WTC11 (cell line): ENCODE measurements around the gene CRTAP.

Source experiments
- FOXK1 ChIP-seq: sonication (generic); formaldehyde crosslinking; IDR thresholded peaks from 2 replicates; pipeline ENCODE4 v1.8.0; 2022; ENCODE audit warnings: mild to moderate bottlenecking, moderate library complexity, missing genetic modification reagents
- MYBL2 ChIP-seq: sonication (generic); formaldehyde crosslinking; IDR thresholded peaks from 2 replicates; pipeline ENCODE4 v1.8.1; 2023; ENCODE audit warnings: mild to moderate bottlenecking, moderate library complexity, missing genetic modification reagents
- RELA ChIP-seq: sonication (generic); formaldehyde crosslinking; IDR thresholded peaks from 2 replicates; pipeline ENCODE4 v1.8.1; 2022; ENCODE audit warnings: missing genetic modification reagents, mild to moderate bottlenecking, borderline replicate concordance
- TF ChIP-seq, protein P1 (sequence below): fragments of 200-600 bp; IDR thresholded peaks from 2 replicates; pipeline ENCODE4 v1.8.0; 2022; ENCODE audit warnings: antibody characterized with exemption
- TF ChIP-seq, protein P2 (sequence below): sonication (generic); formaldehyde crosslinking; IDR thresholded peaks from 2 replicates; pipeline ENCODE4 v1.8.0; 2023; ENCODE audit warnings: missing genetic modification reagents, mild to moderate bottlenecking, borderline replicate concordance

DNA sequence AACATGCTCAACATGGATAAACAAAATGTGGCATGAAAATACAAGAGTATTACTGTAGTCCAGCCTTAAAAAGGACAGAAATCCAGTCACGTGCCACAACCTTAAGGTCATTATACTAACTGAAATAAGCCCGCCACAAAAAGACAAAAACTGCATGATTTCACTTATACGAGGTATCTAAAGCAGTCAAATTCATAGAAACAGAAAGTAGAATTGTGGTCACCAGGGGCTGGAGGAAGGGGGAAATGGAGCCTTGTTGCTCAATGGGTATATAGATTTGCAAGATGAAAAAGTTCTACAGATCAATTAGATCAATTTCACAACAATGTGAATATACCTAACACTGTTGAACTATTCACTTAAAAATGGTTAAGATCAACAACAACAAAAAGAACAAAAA lies 24.3 kb upstream of the CRTAP start:
- TF ChIP-seq MYBL2 (CRISPR knock-in tag) (no peak), FOXK1 (CRISPR knock-in tag) (no peak), RELA (CRISPR knock-in tag) (no peak)
- TF ChIP-seq, protein P1, sequence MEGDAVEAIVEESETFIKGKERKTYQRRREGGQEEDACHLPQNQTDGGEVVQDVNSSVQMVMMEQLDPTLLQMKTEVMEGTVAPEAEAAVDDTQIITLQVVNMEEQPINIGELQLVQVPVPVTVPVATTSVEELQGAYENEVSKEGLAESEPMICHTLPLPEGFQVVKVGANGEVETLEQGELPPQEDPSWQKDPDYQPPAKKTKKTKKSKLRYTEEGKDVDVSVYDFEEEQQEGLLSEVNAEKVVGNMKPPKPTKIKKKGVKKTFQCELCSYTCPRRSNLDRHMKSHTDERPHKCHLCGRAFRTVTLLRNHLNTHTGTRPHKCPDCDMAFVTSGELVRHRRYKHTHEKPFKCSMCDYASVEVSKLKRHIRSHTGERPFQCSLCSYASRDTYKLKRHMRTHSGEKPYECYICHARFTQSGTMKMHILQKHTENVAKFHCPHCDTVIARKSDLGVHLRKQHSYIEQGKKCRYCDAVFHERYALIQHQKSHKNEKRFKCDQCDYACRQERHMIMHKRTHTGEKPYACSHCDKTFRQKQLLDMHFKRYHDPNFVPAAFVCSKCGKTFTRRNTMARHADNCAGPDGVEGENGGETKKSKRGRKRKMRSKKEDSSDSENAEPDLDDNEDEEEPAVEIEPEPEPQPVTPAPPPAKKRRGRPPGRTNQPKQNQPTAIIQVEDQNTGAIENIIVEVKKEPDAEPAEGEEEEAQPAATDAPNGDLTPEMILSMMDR: no peak
- TF ChIP-seq, protein P2, sequence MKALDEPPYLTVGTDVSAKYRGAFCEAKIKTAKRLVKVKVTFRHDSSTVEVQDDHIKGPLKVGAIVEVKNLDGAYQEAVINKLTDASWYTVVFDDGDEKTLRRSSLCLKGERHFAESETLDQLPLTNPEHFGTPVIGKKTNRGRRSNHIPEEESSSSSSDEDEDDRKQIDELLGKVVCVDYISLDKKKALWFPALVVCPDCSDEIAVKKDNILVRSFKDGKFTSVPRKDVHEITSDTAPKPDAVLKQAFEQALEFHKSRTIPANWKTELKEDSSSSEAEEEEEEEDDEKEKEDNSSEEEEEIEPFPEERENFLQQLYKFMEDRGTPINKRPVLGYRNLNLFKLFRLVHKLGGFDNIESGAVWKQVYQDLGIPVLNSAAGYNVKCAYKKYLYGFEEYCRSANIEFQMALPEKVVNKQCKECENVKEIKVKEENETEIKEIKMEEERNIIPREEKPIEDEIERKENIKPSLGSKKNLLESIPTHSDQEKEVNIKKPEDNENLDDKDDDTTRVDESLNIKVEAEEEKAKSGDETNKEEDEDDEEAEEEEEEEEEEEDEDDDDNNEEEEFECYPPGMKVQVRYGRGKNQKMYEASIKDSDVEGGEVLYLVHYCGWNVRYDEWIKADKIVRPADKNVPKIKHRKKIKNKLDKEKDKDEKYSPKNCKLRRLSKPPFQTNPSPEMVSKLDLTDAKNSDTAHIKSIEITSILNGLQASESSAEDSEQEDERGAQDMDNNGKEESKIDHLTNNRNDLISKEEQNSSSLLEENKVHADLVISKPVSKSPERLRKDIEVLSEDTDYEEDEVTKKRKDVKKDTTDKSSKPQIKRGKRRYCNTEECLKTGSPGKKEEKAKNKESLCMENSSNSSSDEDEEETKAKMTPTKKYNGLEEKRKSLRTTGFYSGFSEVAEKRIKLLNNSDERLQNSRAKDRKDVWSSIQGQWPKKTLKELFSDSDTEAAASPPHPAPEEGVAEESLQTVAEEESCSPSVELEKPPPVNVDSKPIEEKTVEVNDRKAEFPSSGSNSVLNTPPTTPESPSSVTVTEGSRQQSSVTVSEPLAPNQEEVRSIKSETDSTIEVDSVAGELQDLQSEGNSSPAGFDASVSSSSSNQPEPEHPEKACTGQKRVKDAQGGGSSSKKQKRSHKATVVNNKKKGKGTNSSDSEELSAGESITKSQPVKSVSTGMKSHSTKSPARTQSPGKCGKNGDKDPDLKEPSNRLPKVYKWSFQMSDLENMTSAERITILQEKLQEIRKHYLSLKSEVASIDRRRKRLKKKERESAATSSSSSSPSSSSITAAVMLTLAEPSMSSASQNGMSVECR: no peak
